HPDE6-E6E7 (cell line): ENCODE data around the gene PITPNC1.
A peak's percentile ranks its signal among the peaks of the same experiment; 100 is the strongest.
"Not testable (repeated sequence)": the region's sequence is repeated elsewhere in the genome, so short reads cannot be mapped to it uniquely, and the experiment has no call there.

Experiments
- DNase-seq: peaks from one replicate; pipeline ENCODE4 v3.0.0; 2011; ENCODE audit warnings: missing footprints; ENCODE audit errors: extremely low spot score

Gene PITPNC1

DNA sequence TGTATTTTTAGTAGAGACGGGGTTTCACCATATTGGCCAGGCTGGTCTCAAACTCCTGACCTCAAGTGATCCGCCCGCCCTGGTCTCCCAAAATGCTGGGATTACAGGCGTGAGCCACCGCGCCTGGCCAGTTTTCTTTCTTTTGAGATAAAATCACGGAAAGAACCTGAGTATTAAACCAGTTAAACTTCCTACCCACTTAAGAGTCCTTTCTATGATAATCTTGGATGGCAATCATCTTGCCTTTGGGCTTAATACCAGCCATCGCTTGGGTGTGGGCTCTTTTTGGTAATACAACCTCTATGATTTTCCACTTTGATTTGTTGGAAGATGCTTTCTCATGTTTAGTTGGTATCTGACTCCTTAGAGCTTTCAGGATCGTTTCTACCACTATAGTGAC, 24.0 kb downstream of the PITPNC1 start:
- DNase-seq: no peak

DNA sequence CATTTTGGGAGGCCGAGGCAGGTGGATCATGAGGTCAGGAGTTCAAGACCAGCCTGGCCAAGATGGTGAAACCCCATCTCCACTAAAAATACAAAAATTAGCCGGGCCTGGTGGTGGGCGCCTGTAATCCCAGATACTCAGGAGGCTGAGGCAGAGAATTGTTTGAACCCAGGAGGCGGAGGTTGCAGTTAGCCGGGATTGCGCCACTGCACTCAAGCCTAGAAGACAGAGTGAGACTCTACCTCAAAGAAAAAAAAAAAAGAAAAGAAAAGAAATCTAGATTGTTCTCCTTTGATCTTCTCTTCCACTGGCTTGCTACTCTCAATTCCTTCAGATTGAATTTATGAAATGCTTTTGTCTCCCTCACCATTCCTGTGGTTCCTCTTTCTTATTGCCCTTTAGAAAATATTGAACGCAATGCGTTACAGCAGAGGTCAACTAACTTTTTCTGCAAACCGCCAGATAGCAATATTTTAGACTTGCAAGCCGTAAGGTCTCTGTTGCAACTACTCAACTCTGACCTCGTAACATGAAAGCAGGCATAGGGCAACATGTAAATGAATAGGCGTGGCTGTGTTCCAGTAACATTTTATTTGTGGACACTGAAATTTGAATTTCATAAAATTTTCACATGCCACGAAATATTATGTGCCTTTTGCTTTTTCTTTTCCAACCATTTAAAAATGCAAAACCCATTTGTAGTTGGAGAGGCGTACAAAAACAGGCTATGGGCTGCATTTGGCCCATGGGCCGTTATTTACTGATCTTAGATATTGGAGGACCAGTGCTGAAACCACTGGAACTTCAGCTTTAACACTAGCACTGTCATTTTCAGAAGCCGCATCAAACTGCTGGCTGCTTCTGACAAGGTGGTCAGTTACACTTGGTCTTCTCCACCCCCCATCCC, 24.8 kb downstream of the PITPNC1 start:
- no peak for DNase-seq

DNA sequence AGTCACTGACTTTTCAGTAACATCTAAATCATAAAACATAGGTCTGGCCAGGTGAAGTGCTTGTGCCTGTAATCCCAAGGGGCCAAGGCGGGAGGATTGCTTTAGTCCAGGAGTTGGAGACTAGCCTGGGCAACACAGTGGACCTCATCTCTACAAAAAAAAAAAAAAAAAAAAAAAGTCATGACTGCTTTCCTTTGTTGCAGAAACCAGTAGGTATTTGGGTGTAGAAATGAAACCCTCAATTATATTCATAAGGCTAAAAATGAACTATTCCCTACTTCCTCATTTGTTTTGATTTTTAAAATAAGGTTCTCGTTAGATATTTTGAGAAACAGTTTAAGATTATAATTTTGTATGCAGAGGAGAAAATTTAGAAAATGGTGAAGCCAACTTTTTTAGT, 26.0 kb downstream of the PITPNC1 start:
- no peak for DNase-seq

DNA sequence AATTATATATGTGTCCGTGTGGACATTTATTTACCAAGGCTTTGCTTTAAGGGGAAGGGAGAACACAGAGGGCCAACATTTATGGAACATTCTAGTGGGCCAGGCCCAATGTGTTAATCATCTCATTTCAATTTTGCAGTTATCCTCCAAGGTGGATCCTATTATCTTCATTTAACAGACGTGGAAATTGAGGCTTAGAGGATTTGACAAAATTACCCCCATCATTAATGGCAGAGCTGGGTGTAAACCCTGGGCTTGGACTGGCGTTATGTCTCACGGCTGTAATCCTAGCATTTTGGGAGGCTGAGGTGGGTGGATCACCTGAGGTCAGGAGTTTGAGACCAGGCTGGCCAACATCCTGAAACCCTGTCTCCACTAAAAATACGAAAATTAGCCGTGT, 26.4 kb downstream of the PITPNC1 start:
- no peak for DNase-seq

DNA sequence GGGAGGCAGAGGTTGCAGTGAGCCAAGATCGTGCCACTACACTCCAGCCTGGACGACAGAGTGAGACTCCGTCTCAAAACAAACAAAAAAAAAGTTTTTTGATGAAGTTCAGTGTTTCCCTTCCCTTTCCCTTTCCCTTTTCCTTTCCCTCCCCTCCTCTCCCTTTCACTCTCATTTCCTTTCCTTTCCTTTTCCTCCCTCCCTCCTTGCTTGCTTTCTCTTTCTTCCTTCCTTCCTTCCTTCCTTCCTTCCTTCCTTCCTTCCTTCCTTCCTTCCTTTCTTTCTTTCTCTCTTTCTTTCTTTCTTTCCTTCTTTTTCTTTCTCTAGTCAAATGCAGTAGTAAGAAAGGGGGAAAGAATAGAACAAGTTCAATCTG, 31.4 kb downstream of the PITPNC1 start:
- DNase-seq: not testable (repeated sequence)

DNA sequence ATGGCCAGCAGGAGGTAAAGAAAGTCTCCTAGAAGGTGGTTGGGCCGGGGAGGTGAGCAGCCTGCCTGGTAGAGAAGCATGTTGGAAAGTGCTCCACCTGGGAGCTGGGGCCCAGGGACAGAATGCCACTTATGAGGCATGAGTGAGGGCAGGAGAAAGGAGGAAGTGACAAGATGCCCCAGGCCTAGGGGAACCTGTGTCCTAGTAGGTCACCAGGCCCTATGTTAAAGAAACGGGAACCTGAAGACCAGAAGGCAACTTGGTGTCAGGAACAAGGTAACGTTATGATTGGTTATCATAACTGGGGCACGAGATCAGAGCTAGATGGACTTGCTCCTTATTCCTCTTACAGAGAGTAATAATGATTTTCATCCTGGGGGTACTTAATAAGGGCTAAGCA, 34.3 kb downstream of the PITPNC1 start:
- DNase-seq: no peak

DNA sequence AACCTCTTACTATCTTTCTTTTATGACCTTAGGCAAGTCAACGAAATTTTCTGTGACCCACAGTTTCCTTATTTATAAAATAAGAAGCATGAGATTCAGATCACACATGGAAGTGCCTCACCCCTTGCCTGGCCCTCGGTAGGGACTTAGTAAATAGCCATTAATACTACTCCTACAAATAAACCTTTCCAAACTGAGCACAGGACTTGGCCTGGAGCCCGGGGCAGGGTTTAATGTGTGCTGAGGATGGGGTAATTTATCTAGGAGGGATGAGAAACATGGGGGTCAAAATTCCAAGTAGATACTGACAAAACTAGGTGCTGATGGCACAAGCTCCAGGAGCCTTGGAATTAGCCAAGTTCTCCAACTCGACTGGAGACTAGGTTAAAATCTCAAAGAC, 35.0 kb downstream of the PITPNC1 start:
- no peak for DNase-seq

DNA sequence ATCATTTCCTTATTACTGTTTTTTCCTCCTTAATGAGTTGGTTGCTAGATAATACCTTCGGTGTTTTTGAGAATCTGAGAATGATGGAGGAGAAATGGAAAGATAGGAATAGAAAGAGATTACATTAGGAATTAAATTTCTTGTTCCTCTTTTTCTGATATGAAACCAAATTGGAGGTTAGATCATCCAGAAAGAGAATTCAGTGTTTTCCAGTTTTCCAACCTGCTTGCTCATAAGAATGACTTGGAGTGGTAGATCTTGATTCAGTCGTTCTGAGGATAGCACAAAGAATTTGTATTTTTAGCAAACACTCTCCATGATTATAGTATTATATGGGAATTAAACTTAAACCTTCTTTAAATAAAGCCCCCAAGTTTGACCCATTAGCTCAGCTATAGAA, 35.9 kb downstream of the PITPNC1 start:
- DNase-seq: no peak

DNA sequence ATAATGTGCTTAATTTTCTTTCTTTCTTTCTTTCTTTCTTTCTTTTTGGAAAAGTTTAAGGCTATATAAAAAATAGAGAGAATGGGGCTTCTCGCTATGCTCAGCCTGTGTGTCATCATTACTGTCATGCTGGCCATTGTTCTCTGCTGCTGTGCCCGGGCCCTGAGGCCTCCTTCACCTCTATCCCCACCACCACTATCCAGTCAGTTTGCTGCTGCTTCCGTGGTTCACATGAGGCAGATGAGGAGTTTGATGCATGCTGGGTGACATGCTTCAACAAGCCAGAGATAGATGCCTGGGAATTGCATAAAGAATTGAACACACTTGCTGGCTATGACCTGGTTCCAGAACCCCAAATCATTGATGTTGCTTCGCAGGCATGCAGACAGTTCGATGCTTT, 36.3 kb downstream of the PITPNC1 start:
- DNase-seq: peak; percentile 61

DNA sequence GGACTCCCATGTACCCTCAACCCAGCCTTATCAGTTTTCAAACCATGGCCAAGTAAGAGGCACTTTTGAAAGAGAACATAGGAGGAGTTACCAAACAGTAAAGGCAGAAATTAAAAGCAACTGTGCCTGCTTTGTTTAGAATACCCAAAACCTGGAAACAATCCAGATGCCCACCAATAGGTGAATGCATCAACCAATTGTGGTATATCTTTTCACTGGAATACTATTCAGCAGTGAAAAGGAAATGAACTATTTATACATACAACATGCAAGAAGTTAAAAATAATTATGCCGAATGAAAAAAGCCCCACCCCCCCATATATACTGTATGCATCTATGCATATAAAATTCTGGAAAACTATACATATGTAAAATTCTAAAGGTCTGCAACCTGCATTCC, 37.0 kb downstream of the PITPNC1 start:
- DNase-seq: no peak

DNA sequence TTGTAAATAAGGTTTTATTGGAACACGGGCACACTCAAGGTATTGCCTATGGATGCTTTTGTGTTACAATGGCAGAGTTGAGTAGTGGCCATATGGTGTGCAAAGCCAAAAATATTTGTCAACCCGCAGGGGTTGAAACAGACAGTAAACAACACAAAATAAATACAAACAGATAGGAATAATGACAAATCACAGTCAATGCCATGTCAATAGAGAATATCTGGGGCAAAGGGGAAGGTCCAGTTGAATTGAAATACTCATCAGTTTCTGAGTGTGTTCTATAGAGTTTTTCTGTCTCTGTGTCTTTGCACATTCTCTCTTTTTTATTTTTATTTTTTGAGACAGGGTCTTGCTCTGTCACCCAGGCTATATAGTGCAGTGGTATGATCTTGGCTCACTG, 37.5 kb downstream of the PITPNC1 start:
- DNase-seq: no peak

DNA sequence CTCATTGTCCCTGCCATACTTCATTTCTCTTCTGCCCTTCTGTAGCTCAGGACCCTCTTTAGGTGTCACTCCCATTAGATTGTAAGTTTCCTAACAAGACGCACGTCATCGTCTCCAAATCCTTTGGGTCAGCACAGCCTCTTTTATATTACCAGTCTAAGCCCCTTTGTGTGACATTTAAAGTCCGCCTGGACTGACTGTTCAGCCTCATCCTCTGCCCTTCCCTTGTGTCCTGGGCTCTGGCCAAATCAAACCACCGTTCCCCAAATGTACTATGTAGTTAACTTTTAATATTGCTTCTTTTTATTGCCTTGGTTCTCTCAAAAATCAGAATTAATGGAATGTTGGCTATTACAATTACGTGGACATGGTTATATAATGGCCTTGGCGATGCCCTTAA, 38.2 kb downstream of the PITPNC1 start:
- DNase-seq: no peak

DNA sequence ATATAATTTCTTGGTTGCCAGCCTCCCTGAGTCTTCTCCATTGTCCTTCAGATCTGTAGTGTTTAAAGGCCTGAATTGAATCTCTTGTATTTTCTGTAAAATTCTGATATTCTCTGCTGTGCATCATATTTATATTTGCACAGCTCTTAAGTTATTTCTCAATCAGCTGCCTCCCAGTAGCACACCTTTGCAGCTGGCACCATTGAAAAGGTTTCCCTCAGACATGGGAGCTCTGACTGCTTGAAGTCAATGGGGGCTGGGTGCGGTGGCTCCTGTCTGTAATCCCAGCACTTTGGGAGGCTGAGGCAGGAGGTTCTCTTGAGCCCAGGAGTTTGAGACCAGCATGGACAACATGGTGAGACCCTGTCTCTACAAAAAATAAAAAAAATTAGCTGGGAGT, 40.4 kb downstream of the PITPNC1 start:
- DNase-seq: no peak

DNA sequence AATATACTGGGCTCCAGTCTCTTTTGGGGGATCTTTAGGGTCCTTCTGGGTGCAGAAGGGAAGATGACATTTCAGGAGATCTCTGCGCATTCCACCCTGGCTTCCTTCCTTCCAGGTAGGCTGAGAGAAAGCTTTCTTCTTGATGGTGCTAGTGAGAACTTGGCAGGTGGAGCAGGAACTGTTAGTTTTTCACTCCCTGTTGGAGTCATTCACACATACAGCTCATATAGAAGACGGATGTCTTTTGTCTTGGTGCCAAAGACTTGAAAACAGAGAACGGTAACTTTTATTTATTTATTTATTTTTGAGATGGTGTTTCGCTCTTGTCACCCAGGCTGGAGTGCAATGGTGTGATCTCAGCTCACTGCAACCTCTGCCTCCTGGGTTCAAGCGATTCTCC, 43.9 kb downstream of the PITPNC1 start:
- no peak for DNase-seq

DNA sequence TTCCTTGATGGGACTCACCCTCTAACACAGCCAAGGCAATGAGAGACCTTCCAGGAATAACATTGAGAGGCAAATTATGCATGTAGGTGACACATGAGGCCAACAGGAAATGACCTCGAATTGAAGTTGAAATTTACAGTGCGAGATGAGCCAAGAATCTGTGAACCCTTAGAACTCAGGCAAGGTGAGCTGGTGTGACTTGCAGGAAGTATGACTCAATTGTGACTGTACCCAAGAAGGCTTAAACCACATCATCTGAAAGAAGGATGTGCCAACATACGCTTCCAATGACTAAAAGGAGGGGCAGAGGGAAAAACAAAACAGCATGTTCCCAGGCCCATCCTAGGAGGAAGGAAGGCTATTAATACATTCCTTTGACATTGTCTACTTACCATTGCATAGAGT, 44.8 kb downstream of the PITPNC1 start:
- peak; percentile 93 for DNase-seq

DNA sequence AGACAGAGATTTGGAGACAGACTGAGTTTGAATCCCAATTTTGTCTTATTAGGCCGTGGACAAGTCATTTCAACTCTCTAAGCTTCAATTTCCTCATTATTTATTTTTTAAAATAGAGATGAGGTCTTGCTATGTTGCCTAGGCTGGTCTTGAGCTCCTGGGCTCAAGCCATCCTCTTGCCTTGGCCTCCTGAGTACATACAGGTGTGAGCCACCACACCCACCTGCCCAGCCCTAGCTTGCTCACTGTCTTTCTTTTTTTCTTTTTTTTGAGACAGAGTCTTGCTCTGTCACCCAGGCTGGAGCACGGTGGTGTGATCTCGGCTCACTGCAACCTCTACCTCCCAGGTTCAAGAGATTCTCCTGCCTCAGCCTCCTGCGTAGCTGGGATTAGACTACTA, 45.2 kb downstream of the PITPNC1 start:
- DNase-seq: not testable (repeated sequence)

DNA sequence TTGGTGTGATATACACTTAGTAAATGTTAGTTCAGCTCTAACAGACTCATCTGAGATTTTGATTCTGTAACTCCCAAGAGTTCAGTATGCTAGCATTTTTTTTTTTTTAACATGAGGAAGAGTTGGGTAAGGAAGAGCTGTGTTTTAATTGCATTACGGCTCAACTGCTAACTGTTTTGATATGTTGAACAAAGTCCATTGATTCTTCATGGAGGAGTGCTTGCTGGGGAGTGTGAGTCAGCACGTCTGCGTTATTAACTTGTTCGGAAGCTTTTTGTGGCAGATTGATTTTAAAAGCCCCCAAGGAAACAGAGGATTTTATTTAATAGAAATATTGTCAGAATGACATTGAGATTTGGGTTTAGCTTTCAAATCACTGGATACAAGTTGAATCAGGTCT, 45.8 kb downstream of the PITPNC1 start:
- DNase-seq: no peak

DNA sequence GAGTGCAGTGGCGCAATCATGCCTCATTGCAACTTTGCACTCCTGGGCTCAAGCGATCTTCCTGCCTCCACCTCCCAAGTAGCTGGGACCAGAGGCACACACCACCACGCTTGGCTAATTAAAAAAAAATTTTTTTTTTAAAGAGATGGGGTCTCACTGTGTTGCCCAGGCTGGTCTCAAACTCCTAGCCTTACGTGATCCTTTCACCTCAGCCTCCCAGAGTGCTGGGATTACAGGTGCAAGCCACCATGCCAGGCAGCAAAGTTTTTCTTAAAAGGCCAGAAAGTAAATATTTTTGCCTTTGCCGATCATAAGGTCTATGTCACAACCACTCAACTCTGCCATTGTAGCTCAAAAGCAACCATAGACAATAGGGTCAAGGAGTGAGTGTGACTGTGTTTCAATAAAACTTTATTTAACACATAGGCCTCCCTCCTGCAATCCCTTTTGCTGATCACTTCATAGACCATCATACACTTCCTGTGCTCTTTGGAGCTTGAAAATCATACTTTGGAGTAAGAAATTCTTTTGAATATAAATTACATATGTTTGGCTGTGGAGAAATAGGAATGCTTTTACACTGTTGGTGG, 48.6 kb downstream of the PITPNC1 start:
- no peak for DNase-seq

DNA sequence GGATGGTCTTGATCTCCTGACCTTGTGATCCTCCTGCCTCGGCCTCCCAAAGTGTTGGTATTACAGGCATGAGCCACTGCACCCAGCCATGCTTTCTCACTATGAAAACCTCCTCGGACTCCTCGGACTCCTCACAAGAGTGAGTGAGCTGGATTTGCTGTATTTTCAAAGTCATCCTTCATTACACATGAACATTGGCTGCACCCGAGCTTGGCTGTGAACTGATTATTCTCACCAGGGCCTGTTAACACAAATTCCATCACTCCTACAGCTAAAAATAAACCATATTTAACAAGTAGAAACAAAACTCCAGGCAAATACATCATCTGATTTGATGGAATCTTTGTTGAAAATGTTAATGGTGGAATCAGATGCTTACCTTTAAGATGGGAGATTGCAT, 50.3 kb downstream of the PITPNC1 start:
- DNase-seq: no peak

DNA sequence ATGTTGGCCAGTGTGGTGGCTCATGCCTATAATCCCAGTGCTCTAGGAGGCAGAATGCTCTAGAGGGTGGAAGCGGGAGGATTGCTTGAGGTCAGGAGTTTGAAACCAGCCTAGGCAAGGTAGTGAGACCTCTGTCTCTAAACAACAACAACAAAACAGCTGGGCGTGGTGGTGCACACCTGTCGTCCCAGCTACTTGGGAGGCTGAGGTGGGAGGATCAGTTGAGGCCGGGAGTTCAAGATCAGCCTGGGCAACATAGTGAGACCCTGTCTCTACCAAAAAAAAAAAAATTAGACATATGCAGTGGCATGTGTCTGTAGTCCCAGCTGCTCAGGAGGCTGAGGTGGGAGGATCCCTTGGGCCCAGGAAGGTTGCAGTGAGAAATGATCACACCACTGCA, 53.4 kb downstream of the PITPNC1 start:
- DNase-seq: not testable (repeated sequence)

DNA sequence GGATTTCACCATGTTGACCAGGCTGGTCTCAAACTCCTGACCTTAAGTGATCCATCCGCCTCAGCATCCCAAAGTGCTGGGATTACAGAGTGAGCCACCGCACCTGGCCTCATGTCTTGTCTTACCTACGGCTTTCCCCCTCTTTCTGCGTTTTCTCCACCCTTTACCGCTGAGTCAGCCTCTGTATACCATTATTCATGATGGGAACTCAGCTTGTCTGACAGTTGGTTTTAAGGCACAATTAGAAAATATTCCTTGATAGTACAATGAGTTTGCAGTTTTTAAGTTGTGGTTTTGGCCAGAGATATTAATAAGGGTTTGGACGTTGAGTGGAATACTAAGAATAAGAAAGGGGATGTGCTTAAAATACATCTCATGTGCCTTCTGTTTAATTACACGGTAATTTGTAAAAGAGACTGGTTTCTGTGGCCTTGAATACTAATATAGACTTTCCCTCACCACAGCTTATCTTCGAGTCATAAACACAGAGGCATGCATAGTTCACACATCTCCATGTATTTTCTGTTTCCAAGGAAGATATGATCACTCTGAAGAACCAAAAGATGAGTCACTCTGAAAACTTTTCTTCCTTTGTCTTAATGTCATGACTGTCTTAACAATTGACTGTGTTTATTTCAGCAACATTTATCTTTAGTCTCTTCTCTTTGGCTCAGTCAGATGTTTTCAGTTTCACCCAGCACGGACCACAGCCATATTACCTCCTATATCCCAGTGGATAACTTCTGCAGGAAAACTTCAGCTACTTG, 54.4 kb downstream of the PITPNC1 start:
- peak; percentile 76 for DNase-seq

DNA sequence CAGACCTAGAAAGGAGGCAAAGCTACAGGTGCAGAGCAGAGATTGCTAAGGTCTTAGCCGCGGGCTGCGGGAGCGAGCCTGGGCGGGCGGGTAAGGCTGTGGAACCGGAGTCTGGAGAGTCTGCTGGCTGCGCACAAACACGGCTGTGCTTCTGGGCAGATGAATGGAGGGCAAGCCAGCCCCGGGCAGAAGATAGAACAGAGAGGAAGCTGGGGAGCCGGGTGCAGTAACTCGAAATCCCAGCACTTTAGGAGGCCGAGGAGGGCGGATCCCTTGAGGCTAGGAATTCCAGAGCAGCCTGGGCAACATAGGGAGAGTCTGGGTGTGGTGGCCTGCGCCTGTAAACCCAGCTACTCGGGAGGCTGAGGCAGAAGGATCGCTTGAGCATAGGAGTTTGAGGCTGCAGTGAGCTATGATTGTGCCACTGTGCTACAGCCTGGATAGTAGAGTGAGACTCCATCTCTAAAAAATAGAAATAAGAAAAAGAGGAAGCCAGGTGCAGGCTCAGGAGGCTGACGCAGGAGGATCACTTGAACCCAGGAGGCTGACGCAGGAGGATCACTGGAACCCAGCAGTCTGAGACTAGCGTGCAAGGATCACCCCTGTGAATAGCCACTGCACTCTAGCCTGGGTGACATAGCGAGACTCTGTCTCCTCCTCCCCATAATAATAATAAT, 56.3 kb downstream of the PITPNC1 start:
- no peak for DNase-seq
